ENCODE results near the gene APBA1. TPM values are rescaled to one million over a fixed set of nuclear protein-coding genes. Genes with fewer than 3 reads are reported as not detected.

APBA1 gene
- polyA plus RNA-seq, 1 donor (not counting 4 experiments of a cell fraction or from before 2014, with no cell fraction given) = 0.66 TPM

DNA sequence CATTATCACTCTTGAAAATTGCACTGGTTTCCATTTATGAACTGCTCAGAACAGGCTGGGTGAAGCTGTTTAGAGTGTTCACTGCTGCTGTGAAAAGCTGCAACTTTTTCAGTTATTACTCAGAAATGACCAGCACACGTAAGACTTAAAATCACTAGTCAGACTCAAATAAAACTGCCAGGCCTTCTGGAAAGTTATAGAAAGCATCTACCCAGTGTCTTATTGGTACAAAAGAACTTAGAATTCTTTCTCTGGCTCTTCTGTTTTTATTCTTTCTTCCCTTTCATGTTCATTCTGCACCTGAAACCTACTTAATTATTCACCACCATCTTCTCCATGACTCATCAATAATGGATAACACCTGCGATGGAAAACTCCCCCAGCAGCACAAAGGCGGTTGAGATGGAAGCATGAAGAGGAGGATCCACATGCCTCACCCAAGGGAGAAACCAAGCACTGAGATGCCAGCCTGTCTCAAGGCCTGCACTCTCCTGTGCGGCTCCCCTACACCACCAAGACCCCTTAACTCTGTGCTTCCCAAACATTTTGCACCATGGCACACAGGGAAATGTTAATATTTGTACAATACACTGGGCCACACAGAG is 175.2 kb downstream of the APBA1 start:
- Histone ChIP-seq H3K36me3 (ENCODE audit: control insufficient read depth in 2 of 2, extremely low read depth in 1 of 2, insufficient read depth in 2 of 2, low read length in 2 of 2) (no peaks in the 10 kb centered on the region), H3K9me3 (ENCODE audit: control insufficient read depth, low read depth, low read length) (no peaks in the 10 kb centered on the region), H3K4me2 (ENCODE audit: control insufficient read depth, extremely low read depth, insufficient read depth, low read depth, low read length) (no peak overlapping the region), H3K9me1 (ENCODE audit: control insufficient read depth, extremely low read depth, insufficient read depth, low read length) (no peaks in the 10 kb centered on the region), H3K4me1 (ENCODE audit: control insufficient read depth, extremely low read depth, insufficient read depth, low read length) (no peaks in the 10 kb centered on the region), H4K20me1 (ENCODE audit: control insufficient read depth, extremely low read depth, insufficient read depth, low read length) (no peaks in the 10 kb centered on the region), H2AFZ (ENCODE audit: control insufficient read depth, low read length) (no peak overlapping the region), H3K27ac (ENCODE audit: control insufficient read depth, insufficient read depth, low read length) (no peak overlapping the region), H3K4me3 (ENCODE audit: control insufficient read depth in 2 of 3, extremely low read depth in 1 of 3, insufficient read depth in 2 of 3, low read depth in 1 of 3, low read length in 3 of 3) (no peak overlapping the region), H3K27me3 (ENCODE audit: control insufficient read depth, extremely low read depth, insufficient read depth, low read length) (no peaks in the 10 kb centered on the region), H3K79me2 (ENCODE audit: control insufficient read depth, insufficient read depth, low read length) (no peaks in the 10 kb centered on the region), H3K9ac (ENCODE audit: control insufficient read depth, extremely low read depth, insufficient read depth, low read length) (no peak overlapping the region)
- FAIRE-seq = no peak
- no peak for DNase-seq (ENCODE audit: low read depth, low spot score)
- dilution Hi-C loops (cut with MboI; ENCODE audit: extremely low pct_ligation_motif_present, low sequenced_read_pairs) = no loop called here
- TF ChIP-seq EZH2 (IDR thresholded peaks at IDR 0.05; ENCODE audit: low read length) = no peak
- TF ChIP-seq, protein P1, sequence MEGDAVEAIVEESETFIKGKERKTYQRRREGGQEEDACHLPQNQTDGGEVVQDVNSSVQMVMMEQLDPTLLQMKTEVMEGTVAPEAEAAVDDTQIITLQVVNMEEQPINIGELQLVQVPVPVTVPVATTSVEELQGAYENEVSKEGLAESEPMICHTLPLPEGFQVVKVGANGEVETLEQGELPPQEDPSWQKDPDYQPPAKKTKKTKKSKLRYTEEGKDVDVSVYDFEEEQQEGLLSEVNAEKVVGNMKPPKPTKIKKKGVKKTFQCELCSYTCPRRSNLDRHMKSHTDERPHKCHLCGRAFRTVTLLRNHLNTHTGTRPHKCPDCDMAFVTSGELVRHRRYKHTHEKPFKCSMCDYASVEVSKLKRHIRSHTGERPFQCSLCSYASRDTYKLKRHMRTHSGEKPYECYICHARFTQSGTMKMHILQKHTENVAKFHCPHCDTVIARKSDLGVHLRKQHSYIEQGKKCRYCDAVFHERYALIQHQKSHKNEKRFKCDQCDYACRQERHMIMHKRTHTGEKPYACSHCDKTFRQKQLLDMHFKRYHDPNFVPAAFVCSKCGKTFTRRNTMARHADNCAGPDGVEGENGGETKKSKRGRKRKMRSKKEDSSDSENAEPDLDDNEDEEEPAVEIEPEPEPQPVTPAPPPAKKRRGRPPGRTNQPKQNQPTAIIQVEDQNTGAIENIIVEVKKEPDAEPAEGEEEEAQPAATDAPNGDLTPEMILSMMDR (optimal IDR thresholded peaks at IDR 0.05 in 1 of 3, IDR thresholded peaks at IDR 0.05 in 1 of 3, conservative IDR thresholded peaks at IDR 0.05 in 1 of 3; ENCODE audit: extremely low read depth in 1 of 3, insufficient read depth in 2 of 3, low read length in 3 of 3) = no peak

DNA sequence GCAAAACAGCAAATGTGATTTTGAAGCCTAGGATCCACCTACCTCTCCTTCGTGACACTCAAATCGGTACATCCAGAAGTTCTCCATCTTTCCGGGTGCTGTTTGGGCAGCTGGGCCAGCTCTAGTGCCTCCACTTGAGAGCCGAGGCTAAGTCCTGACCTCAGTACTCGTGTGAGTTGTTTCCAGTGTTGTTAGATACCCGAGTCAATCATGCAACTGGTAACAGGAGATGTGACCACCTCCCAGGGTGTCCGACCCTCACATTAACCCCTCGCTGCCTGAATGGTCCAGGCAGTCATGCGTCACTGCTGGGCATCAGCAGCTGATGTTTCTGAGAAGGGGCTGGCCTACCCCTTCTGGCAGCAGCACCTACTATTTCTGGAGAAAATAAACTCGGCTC is 176.9 kb downstream of the APBA1 start:
- Histone ChIP-seq H3K27me3 (ENCODE audit: control insufficient read depth, extremely low read depth, insufficient read depth, low read length) (no peaks in the 10 kb centered on the region), H3K4me2 (ENCODE audit: control insufficient read depth, extremely low read depth, insufficient read depth, low read depth, low read length) (no peak overlapping the region), H2AFZ (ENCODE audit: control insufficient read depth, low read length) (no peak overlapping the region), H3K9me3 (ENCODE audit: control insufficient read depth, low read depth, low read length) (no peaks in the 10 kb centered on the region), H3K79me2 (ENCODE audit: control insufficient read depth, insufficient read depth, low read length) (no peaks in the 10 kb centered on the region), H3K4me3 (ENCODE audit: control insufficient read depth in 2 of 3, extremely low read depth in 1 of 3, insufficient read depth in 2 of 3, low read depth in 1 of 3, low read length in 3 of 3) (no peak overlapping the region), H4K20me1 (ENCODE audit: control insufficient read depth, extremely low read depth, insufficient read depth, low read length) (no peaks in the 10 kb centered on the region), H3K9me1 (ENCODE audit: control insufficient read depth, extremely low read depth, insufficient read depth, low read length) (no peaks in the 10 kb centered on the region), H3K27ac (ENCODE audit: control insufficient read depth, insufficient read depth, low read length) (no peak overlapping the region), H3K9ac (ENCODE audit: control insufficient read depth, extremely low read depth, insufficient read depth, low read length) (no peak overlapping the region), H3K36me3 (ENCODE audit: control insufficient read depth in 2 of 2, extremely low read depth in 1 of 2, insufficient read depth in 2 of 2, low read length in 2 of 2) (no peaks in the 10 kb centered on the region), H3K4me1 (ENCODE audit: control insufficient read depth, extremely low read depth, insufficient read depth, low read length) (no peaks in the 10 kb centered on the region)
- no peak for FAIRE-seq
- dilution Hi-C loops (cut with MboI; ENCODE audit: extremely low pct_ligation_motif_present, low sequenced_read_pairs) = no loop called here
- no peak for DNase-seq (ENCODE audit: low read depth, low spot score)
- TF ChIP-seq, protein P1 (optimal IDR thresholded peaks at IDR 0.05 in 1 of 3, IDR thresholded peaks at IDR 0.05 in 1 of 3, conservative IDR thresholded peaks at IDR 0.05 in 1 of 3; ENCODE audit: extremely low read depth in 1 of 3, insufficient read depth in 2 of 3, low read length in 3 of 3) = no peak
- TF ChIP-seq EZH2 (IDR thresholded peaks at IDR 0.05; ENCODE audit: low read length) = no peak

All from keratinocyte (primary cell).